Sigmoid colon (tissue), 7 donors: ENCODE data around the gene HMGCS1. TPM values are rescaled to one million over a fixed set of nuclear protein-coding genes. Genes with fewer than 3 reads are reported as not detected.
"Not testable (repeated sequence)": the region's sequence is repeated elsewhere in the genome, so short reads cannot be mapped to it uniquely, and the experiment has no call there.

Experiments used
- DNase-seq: peaks from one replicate; pipeline ENCODE4 v3.0.0-alpha.2; 2019
- H3K27ac ChIP-seq, 4 donors: fragments of 200-600 bp; sonication (generic); one replicate each; pipeline ENCODE4 v1.5.1; 2016 to 2019; ENCODE audit warnings: mild to moderate bottlenecking in 1 of 4
- H3K27me3 ChIP-seq, 3 donors: fragments of 200-600 bp; sonication (generic); one replicate each; pipeline ENCODE4 v1.5.1; 2019; ENCODE audit warnings: mild to moderate bottlenecking in 1 of 3
- H3K36me3 ChIP-seq, 4 donors: fragments of 200-600 bp; sonication (generic); one replicate each; pipeline ENCODE4 v1.5.1; 2016 to 2019
- H3K4me1 ChIP-seq, 4 donors: fragments of 200-600 bp; sonication (generic); one replicate each; pipeline ENCODE4 v1.5.1; 2017 to 2019
- H3K4me3 ChIP-seq, 4 donors: fragments of 200-600 bp; sonication (generic); one replicate each; pipeline ENCODE4 v1.5.1; 2017 to 2019; ENCODE audit warnings: mild to moderate bottlenecking in 2 of 4, moderate library complexity in 1 of 4
- H3K9me3 ChIP-seq, 4 donors: fragments of 200-600 bp in 3 of 4; sonication (generic) in 3 of 4; one replicate each; pipeline versions ENCODE4 v1.5.1 to v1.6.1; 2013 to 2019
- CTCF ChIP-seq, 4 experiments: fragments of 450-650 bp in 3 of 4; fragments of 200-600 bp in 1 of 4; IDR thresholded peaks; one replicate each; pipeline ENCODE4 v1.5.1; 2016 to 2019; ENCODE audit warnings: antibody characterized with exemption in 4 of 4, mild to moderate bottlenecking in 3 of 4, moderate library complexity in 2 of 4
- EP300 ChIP-seq, 4 donors: sonication (generic); formaldehyde crosslinking; IDR thresholded peaks; one replicate each; pipeline ENCODE4 v1.6.1; 2017; ENCODE audit warnings: antibody characterized with exemption in 4 of 4
- POLR2A ChIP-seq, 2 donors: fragments of 450-650 bp; IDR thresholded peaks; one replicate each; pipeline ENCODE4 v1.6.1; 2016; ENCODE audit warnings: antibody characterized with exemption in 2 of 2, mild to moderate bottlenecking in 2 of 2, moderate library complexity in 2 of 2
- POLR2AphosphoS5 ChIP-seq, 4 donors: sonication (generic); formaldehyde crosslinking; IDR thresholded peaks; one replicate each; pipeline ENCODE4 v1.6.1; 2017; ENCODE audit warnings: antibody characterized with exemption in 4 of 4
- WGBS, 2 donors: extraction: QIAGEN DNeasy Blood & Tissue Kit; methylation state at CpG; one replicate each; pipeline ENCODE4 v1.1.7; 2013; 5-methylcytosine and 5-hydroxymethylcytosine counted together
- intact Hi-C: fragments of 100-400 bp; cut with DNase I; formaldehyde crosslinking; loops from one replicate; pipeline ENCODE4 v1.15.1; 2023
- polyA plus RNA-seq, 3 donors: library from polyadenylated mRNA; stranded (reverse); fragments of 200-250 nt; gene quantifications; one replicate each; pipeline ENCODE4 v1.2.3, GENCODE V29; 2013
- total RNA-seq, 4 donors: library from RNA; depleted of rRNA; stranded (reverse); fragments of >200 nt; gene quantifications; one replicate each; pipeline ENCODE4 v1.1.0, GENCODE V29; 2016
- donor health status: healthy with polysubstance abuse.
- donor health status: Bipolar disorder and iron deficiency.
- donor health status: healthy.

Gene HMGCS1
- total and polyA plus RNA-seq, 7 donors, result 13.0 to 132 (median 20.7) TPM

DNA sequence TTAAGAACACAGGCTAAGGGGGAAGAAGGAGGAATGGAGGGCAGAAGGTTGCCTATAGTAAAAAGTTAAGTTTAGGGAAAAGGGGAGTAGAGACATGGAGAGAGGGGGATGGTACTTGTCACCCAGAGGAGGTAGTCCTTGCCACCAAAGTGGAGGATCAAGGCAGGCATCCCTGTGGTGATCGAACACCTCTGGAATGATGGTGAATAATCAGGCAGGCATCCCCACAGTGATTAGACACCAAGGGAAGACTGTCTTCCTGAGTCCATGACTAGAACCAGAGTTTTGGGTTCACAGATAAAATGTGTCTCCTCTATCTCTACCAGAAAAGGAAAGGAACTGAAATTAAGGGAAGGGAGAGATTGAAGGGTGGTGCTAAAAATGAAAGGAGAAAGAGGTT is 19.2 kb upstream of the HMGCS1 start:
- no peak for TF ChIP-seq CTCF (IDR thresholded peaks at IDR 0.05)
- TF ChIP-seq EP300 (IDR thresholded peaks at IDR 0.05), result no peak
- TF ChIP-seq POLR2A (IDR thresholded peaks at IDR 0.05), result no peak
- TF ChIP-seq POLR2AphosphoS5 (IDR thresholded peaks at IDR 0.05), result no peak
- Histone ChIP-seq H3K27ac (no peak overlapping the region), H3K4me3 (no peak overlapping the region), H3K27me3 (no peaks in the 10 kb centered on the region), H3K36me3 (no peaks in the 10 kb centered on the region), H3K9me3 (peaks cover 0 to 5% (median 0%) of the 10 kb centered on the region in 4 donors), H3K4me1 (no peaks in the 10 kb centered on the region)
- intact Hi-C loops, result no loop called here
- 91 to 93% methylated on average over 1 of the region's 1 CpG for WGBS, 2 donors
- no peak for DNase-seq

- H3K4me1 ChIP-seq, DNase-seq, H3K9me3 ChIP-seq, H3K4me3 ChIP-seq, H3K27ac ChIP-seq, H3K27me3 ChIP-seq, H3K36me3 ChIP-seq, intact Hi-C loops: not testable (repeated sequence)
Observed at GRCh38 chr5:43325624-43326023, 12.4 kb upstream of the HMGCS1 start.

GRCh38 chr5:43323488-43323887 is 10.3 kb upstream of the HMGCS1 start:
- intact Hi-C loops, H3K4me3 ChIP-seq, DNase-seq: not testable (repeated sequence)

GRCh38 chr5:43320846-43321245 is 7.6 kb upstream of the HMGCS1 start:
- TF ChIP-seq POLR2AphosphoS5 (IDR thresholded peaks at IDR 0.05), result no peak
- TF ChIP-seq CTCF (IDR thresholded peaks at IDR 0.05), result no peak
- no peak for TF ChIP-seq EP300 (IDR thresholded peaks at IDR 0.05)
- TF ChIP-seq POLR2A (IDR thresholded peaks at IDR 0.05), result no peak
- 83 to 92% methylated on average over 4 of the region's 4 CpGs for WGBS, 2 donors
- no peak for DNase-seq
- Histone ChIP-seq H3K4me3 (no peak overlapping the region), H3K9me3 (no peaks in the 10 kb centered on the region), H3K27me3 (no peaks in the 10 kb centered on the region), H3K36me3 (no peaks in the 10 kb centered on the region), H3K4me1 (no peaks in the 10 kb centered on the region), H3K27ac (no peak overlapping the region)
- intact Hi-C loops, result no loop called here

More at GRCh38 chr5:43323488-43323887, 10.3 kb upstream of the HMGCS1 start:
- H3K9me3 ChIP-seq, H3K27ac ChIP-seq, H3K4me1 ChIP-seq, H3K27me3 ChIP-seq, H3K36me3 ChIP-seq: not testable (repeated sequence)
- 75 to 77% methylated on average over 3 of the region's 3 CpGs for WGBS, 2 donors

GRCh38 chr5:43316421-43316820 is 3.2 kb upstream of the HMGCS1 start:
- H3K9me3 ChIP-seq, result no peaks in the 10 kb centered on the region
- no peak overlapping the region for H3K27ac ChIP-seq
- H3K27me3 ChIP-seq, result no peaks in the 10 kb centered on the region
- H3K4me3 ChIP-seq, result no peak overlapping the region
- intact Hi-C loops, result loop anchor here (10.0 kb wide), 3 partner anchors 198 to 822 kb away; partner anchors contain the start of gene C5orf34
- 91 to 93% methylated on average over 5 of the region's 5 CpGs for WGBS, 2 donors
- H3K36me3 ChIP-seq, result no peaks in the 10 kb centered on the region
- TF ChIP-seq POLR2AphosphoS5 (IDR thresholded peaks at IDR 0.05) (no peak), EP300 (IDR thresholded peaks at IDR 0.05) (no peak), POLR2A (IDR thresholded peaks at IDR 0.05) (no peak), CTCF (IDR thresholded peaks at IDR 0.05) (no peak)
- no peak for DNase-seq
- peaks cover 0 to 14% (median 12%) of the 10 kb centered on the region in 4 donors for H3K4me1 ChIP-seq

DNA sequence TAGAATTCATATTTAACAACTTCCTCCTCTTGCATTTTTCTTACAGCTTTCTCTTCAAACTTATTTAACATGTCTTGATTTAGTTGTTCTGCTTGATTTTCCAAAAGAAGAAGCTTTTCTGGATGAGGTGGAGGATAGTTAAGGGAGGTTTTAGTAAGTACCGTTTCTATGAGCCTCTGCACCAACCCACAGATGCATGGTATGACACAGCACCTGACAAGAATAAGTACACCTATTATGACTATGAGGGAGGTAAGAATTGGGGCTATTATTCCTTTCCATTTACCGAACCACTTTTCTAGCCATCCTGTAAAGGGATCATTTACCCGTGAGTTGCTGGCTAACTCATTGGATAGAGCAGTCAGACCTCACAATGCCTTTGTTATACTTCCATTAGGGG is 2.5 kb upstream of the HMGCS1 start:
- TF ChIP-seq POLR2A (IDR thresholded peaks at IDR 0.05), result no peak
- no peak for TF ChIP-seq CTCF (IDR thresholded peaks at IDR 0.05)
- TF ChIP-seq EP300 (IDR thresholded peaks at IDR 0.05), result no peak
- 89 to 93% methylated on average over 3 of the region's 3 CpGs for WGBS, 2 donors
- intact Hi-C loops, result loop anchor here (10.0 kb wide), 3 partner anchors 199 to 821 kb away; partner anchors contain the start of gene C5orf34
- no peaks in the 10 kb centered on the region for H3K36me3 ChIP-seq
- DNase-seq, result no peak
- no peak overlapping the region for H3K27ac ChIP-seq
- no peak overlapping the region for H3K4me3 ChIP-seq
- H3K9me3 ChIP-seq, result no peaks in the 10 kb centered on the region
- peaks cover 0 to 17% (median 12%) of the 10 kb centered on the region in 4 donors for H3K4me1 ChIP-seq
- H3K27me3 ChIP-seq, result no peaks in the 10 kb centered on the region
